Endothelial cell (in vitro differentiated cells): ENCODE data around the gene TTC23. TPM values are rescaled to one million over a fixed set of nuclear protein-coding genes. Genes with fewer than 3 reads are reported as not detected.

Experiments
- DNase-seq: peaks from one replicate; pipeline ENCODE4 v3.0.0; 2021; ENCODE audit warnings: low spot score
- H3K27ac Mint-ChIP-seq: one replicate; pipeline ENCODE4 v1.8.0; 2021; ENCODE audit warnings: mixed read lengths, inconsistent platforms; ENCODE audit not compliant: unreplicated experiment
- H3K27me3 Mint-ChIP-seq: one replicate; pipeline ENCODE4 v1.8.0; 2021; ENCODE audit warnings: mild to moderate bottlenecking, moderate library complexity, mixed read lengths, inconsistent platforms; ENCODE audit not compliant: unreplicated experiment
- H3K36me3 Mint-ChIP-seq: one replicate; pipeline ENCODE4 v1.8.0; 2021; ENCODE audit warnings: mild to moderate bottlenecking, low read depth, mixed read lengths, inconsistent platforms; ENCODE audit not compliant: unreplicated experiment
- H3K4me1 Mint-ChIP-seq: one replicate; pipeline ENCODE4 v1.8.0; 2021; ENCODE audit warnings: mild to moderate bottlenecking, mixed read lengths, inconsistent platforms; ENCODE audit not compliant: unreplicated experiment
- H3K4me3 Mint-ChIP-seq: one replicate; pipeline ENCODE4 v1.8.0; 2021; ENCODE audit warnings: mild to moderate bottlenecking, mixed read lengths, inconsistent platforms; ENCODE audit not compliant: unreplicated experiment
- H3K9me3 Mint-ChIP-seq: one replicate; pipeline ENCODE4 v1.8.0; 2021; ENCODE audit warnings: mixed read lengths, inconsistent platforms; ENCODE audit not compliant: unreplicated experiment
- total RNA-seq: library from RNA; stranded (reverse); fragmentation: NEBNext Ultra II Directional; extraction: Animal tissue kit (Norgen Biotek cat#: 25700); gene quantifications from one replicate; pipeline ENCODE4 v1.2.1, GENCODE V29; 2021; ENCODE audit not compliant: unreplicated experiment
- TF ChIP-seq, protein P1 (sequence below): fragments of 200-600 bp; sonication (generic); IDR thresholded peaks from one replicate; pipeline ENCODE4 v1.5.0; 2021; ENCODE audit warnings: antibody characterized with exemption; ENCODE audit not compliant: unreplicated experiment

TTC23 gene
- total RNA-seq, 1 donor from 2014 or later: 24.3 TPM

DNA sequence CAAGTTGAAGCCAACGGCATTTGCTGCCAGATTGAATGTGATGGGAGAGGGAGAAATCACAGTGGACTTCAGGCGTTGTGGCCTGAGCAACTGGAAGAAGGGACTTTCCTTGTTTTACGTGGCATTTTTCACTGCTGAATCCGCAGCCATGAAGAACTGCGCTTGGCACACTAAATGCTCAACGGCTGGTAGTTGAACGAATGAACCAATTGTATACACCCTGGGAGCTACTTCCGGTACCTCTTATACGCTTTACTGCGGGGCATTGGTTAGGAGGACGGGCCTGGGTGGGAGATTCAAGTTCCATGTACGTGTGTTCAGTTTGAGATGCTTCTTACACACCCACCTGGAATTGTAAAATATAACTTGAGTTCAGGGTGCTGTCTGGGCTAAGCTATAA is 139.3 kb downstream of the TTC23 start:
- Mint-ChIP-seq H3K9me3 (no peaks in the 10 kb centered on the region), H3K36me3 (no peaks in the 10 kb centered on the region)

DNA sequence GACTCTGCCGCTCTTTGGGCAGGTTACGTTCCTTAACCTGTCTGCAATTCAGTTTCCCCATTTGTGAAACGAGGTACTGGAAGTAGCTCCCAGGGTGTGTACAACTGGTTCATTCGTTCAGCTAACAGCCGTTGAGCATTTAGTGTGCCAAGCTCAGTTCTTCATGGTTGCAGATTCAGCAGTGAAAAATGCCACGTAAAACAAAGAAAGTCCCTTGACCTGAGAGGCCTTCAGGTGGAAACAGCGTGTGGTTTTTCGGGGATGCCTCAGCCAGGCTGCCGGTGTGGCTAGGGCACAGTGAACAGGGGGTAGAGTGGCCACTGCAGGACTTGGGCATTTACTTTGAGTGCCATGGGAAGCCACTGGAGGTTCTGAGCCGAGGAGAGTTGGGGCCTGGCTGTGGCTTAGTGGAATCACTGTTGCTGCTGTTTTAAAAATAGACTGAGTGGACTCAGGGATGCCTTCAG is 139.8 kb downstream of the TTC23 start:
- no peak for DNase-seq
- Mint-ChIP-seq H3K27ac (no peak overlapping the region), H3K4me1 (peaks cover 3% of the 10 kb centered on the region), H3K27me3 (peaks cover 9% of the 10 kb centered on the region), H3K36me3 (no peaks in the 10 kb centered on the region), H3K4me3 (no peak overlapping the region), H3K9me3 (no peaks in the 10 kb centered on the region)
- TF ChIP-seq, protein P1, sequence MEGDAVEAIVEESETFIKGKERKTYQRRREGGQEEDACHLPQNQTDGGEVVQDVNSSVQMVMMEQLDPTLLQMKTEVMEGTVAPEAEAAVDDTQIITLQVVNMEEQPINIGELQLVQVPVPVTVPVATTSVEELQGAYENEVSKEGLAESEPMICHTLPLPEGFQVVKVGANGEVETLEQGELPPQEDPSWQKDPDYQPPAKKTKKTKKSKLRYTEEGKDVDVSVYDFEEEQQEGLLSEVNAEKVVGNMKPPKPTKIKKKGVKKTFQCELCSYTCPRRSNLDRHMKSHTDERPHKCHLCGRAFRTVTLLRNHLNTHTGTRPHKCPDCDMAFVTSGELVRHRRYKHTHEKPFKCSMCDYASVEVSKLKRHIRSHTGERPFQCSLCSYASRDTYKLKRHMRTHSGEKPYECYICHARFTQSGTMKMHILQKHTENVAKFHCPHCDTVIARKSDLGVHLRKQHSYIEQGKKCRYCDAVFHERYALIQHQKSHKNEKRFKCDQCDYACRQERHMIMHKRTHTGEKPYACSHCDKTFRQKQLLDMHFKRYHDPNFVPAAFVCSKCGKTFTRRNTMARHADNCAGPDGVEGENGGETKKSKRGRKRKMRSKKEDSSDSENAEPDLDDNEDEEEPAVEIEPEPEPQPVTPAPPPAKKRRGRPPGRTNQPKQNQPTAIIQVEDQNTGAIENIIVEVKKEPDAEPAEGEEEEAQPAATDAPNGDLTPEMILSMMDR: no peak

More for the DNA sequence above, 139.3 kb downstream of the TTC23 start:
- DNase-seq: no peak
- Mint-ChIP-seq H3K27me3 (peaks cover 9% of the 10 kb centered on the region), H3K4me3 (no peak overlapping the region), H3K27ac (no peak overlapping the region), H3K4me1 (peaks cover 3% of the 10 kb centered on the region)
- TF ChIP-seq, protein P1: no peak

DNA sequence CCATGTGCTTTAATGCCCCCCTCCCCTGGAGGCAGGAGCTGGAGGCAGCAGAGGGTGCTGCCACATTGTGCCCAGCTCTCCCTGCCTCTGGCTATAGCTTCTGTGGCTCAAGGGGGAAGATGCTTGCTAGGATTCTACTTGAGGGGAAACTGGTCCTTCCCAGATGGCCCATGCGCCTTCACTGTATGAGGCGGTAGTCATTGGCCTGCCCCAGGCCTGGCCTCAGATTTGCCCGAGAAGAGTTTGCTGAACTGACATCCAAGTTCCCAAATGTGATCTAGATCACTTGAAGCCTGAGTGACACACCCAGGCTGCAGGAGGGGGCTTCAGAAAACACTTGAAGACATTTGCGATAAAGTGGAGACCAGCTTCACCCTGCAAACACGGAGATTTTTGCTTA is 140.4 kb downstream of the TTC23 start:
- Mint-ChIP-seq H3K9me3 (no peaks in the 10 kb centered on the region), H3K4me3 (no peak overlapping the region), H3K27ac (no peak overlapping the region), H3K4me1 (peaks cover 3% of the 10 kb centered on the region), H3K36me3 (no peaks in the 10 kb centered on the region), H3K27me3 (peaks cover 9% of the 10 kb centered on the region)
- TF ChIP-seq, protein P1: no peak
- no peak for DNase-seq

DNA sequence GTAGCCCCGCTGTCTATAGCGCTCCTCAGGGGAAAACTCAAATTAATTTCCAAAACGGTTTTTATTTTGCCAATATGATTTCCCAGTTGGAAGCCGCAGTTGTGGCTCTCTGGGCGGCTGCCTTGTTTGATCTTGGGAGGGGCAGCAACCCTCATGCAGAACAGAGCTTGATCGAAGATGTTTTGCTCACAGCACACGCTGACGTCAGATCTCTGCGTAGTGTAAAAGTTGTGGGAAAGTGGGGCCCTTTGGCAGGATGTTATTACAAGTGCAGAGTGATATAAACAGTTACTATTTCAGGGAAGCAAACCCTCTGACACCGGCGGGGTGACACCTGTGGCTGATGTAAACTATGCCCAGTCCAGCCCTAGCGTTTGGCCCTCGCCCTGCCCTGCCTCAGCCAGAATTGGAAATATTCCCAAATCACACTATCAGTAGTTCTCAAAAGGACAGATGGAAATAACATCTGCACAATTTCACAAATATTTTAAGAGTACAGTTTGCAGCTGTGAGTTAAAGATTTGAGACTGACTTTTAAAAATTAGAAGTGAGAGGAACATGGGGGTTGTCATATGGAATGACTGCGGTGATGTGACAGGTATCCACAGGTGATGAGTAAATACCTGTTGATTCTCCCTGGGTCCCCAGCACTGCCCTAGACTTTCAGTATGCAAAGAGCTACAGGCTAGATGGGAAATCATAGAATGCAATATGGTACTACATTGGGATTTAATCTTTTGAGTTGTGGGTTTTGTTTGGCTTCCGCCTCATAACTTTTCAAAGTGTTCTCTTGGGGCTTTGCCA is 142.8 kb downstream of the TTC23 start:
- H3K36me3 Mint-ChIP-seq: no peaks in the 10 kb centered on the region
- TF ChIP-seq, protein P1: no peak
- no peak for DNase-seq
- peaks cover 3% of the 10 kb centered on the region for H3K4me1 Mint-ChIP-seq
- peaks cover 9% of the 10 kb centered on the region for H3K27me3 Mint-ChIP-seq
- H3K4me3 Mint-ChIP-seq: peak overlapping the region; percentile 57
- no peak overlapping the region for H3K27ac Mint-ChIP-seq
- H3K9me3 Mint-ChIP-seq: no peaks in the 10 kb centered on the region
